Tibial artery (tissue), 4 donors: ENCODE measurements around the gene RCC1.
"Not testable (repeated sequence)": the region's sequence is repeated elsewhere in the genome, so short reads cannot be mapped to it uniquely, and the experiment has no call there.

Experiments used
- DNase-seq, 2 donors: peaks; one replicate each; pipeline ENCODE4 v3.0.0-alpha.2; 2019
- H3K27ac ChIP-seq, 2 donors: fragments of 200-600 bp; sonication (generic) in 1 of 2; 1 replicate in 1 of 2; 2 replicates in 1 of 2; pipeline ENCODE4 v1.5.1; 2018 to 2019; ENCODE audit warnings: mild to moderate bottlenecking in 1 of 2
- H3K27me3 ChIP-seq, 2 donors: fragments of 200-600 bp; sonication (generic) in 1 of 2; one replicate each; pipeline versions ENCODE4 v1.5.1 to v1.6.0; 2016 to 2019
- H3K36me3 ChIP-seq, 3 donors: fragments of 200-600 bp; sonication (generic) in 2 of 3; one replicate each; pipeline ENCODE4 v1.5.1; 2016 to 2019; ENCODE audit warnings: mild to moderate bottlenecking in 2 of 3
- H3K4me1 ChIP-seq, 4 donors: fragments of 200-600 bp; sonication (generic) in 2 of 4; 1 replicate in 3 of 4; 2 replicates in 1 of 4; pipeline ENCODE4 v1.5.1; 2016 to 2019
- H3K4me3 ChIP-seq, 2 donors: fragments of 200-600 bp; sonication (generic) in 1 of 2; 1 replicate in 1 of 2; 2 replicates in 1 of 2; pipeline ENCODE4 v1.5.1; 2018 to 2019; ENCODE audit warnings: mild to moderate bottlenecking in 2 of 2
- H3K9me3 ChIP-seq, 3 donors: fragments of 200-600 bp; sonication (generic) in 1 of 3; one replicate each; pipeline ENCODE4 v1.5.1; 2016 to 2019
- CTCF ChIP-seq, 2 experiments: fragments of 200-600 bp in 1 of 2; fragments of 450-650 bp in 1 of 2; IDR thresholded peaks; one replicate each; pipeline ENCODE4 v1.5.1; 2017 to 2019; ENCODE audit warnings: antibody characterized with exemption in 2 of 2, mild to moderate bottlenecking in 1 of 2, moderate library complexity in 1 of 2
- intact Hi-C: fragments of 100-400 bp; cut with DNase I; formaldehyde crosslinking; loops from one replicate; pipeline ENCODE4 v1.15.0; 2023; ENCODE audit warnings: low total_unique reads

RCC1 gene

GRCh38 chr1:28538286-28538685 is 32.4 kb downstream of the RCC1 start:
- no peak for DNase-seq
- intact Hi-C loops = no loop called here
- H3K27ac ChIP-seq = no peak overlapping the region

GRCh38 chr1:28540651-28541050 is 34.8 kb downstream of the RCC1 start:
- no peak for DNase-seq
- intact Hi-C loops = no loop called here
- H3K9me3 ChIP-seq = no peaks in the 10 kb centered on the region
- no peak for TF ChIP-seq CTCF (IDR thresholded peaks at IDR 0.05)
- no peaks in the 10 kb centered on the region for H3K4me1 ChIP-seq
- peaks cover 0 to 25% (median 0%) of the 10 kb centered on the region in 3 donors for H3K36me3 ChIP-seq
- H3K27me3 ChIP-seq = no peaks in the 10 kb centered on the region
- no peak overlapping the region for H3K4me3 ChIP-seq
- H3K27ac ChIP-seq = no peak overlapping the region

More at GRCh38 chr1:28538286-28538685, 32.4 kb downstream of the RCC1 start:
- no peaks in the 10 kb centered on the region for H3K27me3 ChIP-seq
- H3K36me3 ChIP-seq = peaks cover 0 to 34% (median 0%) of the 10 kb centered on the region in 3 donors
- no peak for TF ChIP-seq CTCF (IDR thresholded peaks at IDR 0.05)
- H3K4me3 ChIP-seq = no peak overlapping the region
- H3K9me3 ChIP-seq = no peaks in the 10 kb centered on the region
- H3K4me1 ChIP-seq = no peaks in the 10 kb centered on the region

DNA sequence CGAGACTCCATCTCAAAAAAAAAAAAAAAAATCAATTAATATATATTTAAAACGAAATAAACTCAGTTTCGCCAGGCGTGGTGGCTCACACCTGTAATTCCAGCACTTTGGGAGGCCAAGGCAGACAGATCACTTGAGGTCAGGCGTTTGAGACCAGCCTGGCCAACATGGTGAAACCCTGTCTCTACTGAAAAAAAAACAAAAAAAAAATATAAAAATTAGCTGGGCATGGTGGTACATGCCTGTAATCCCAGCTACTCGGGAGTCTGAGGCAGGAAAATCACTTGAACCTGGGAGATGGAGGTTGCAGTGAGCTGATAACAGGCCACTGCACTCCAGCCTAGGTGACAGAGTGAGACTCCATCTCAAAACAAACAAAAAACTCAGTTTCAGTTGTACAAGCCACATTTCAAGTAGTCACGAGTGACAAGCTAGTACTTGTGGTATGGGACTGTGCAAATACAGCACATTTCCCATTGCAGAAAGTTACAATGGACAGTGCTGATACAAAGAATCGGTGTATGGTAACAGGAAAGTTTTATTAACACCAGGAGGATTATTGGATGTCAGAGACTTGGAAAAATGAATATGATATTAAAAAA is 35.7 kb downstream of the RCC1 start:
- H3K36me3 ChIP-seq = peaks cover 0 to 16% (median 0%) of the 10 kb centered on the region in 3 donors
- H3K4me3 ChIP-seq, H3K27me3 ChIP-seq, H3K9me3 ChIP-seq, intact Hi-C loops, H3K27ac ChIP-seq, DNase-seq, H3K4me1 ChIP-seq: not testable (repeated sequence)

DNA sequence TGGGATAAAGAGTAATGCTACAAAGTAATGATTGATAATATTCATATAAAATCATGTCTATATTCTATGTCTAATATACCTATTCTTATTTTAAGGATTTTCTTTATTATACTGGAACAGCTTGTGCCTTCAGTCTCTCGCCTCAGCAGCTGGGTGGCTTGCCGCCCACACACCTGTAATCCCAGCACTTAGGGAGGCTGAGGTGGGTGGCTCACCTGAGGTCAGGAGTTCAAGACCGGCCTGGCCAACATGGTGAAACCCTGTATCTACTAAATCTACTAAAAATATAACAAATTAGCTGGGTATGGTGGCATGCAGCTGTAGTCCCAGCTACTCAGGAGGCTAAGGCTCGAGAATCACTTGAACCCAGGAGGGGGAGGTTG is 39.4 kb downstream of the RCC1 start:
- intact Hi-C loops = no loop called here
- Histone ChIP-seq H3K9me3 (no peaks in the 10 kb centered on the region), H3K27me3 (no peaks in the 10 kb centered on the region), H3K4me3 (no peak overlapping the region), H3K4me1 (no peaks in the 10 kb centered on the region), H3K27ac (no peak overlapping the region), H3K36me3 (no peaks in the 10 kb centered on the region)
- DNase-seq = no peak
- no peak for TF ChIP-seq CTCF (IDR thresholded peaks at IDR 0.05)

DNA sequence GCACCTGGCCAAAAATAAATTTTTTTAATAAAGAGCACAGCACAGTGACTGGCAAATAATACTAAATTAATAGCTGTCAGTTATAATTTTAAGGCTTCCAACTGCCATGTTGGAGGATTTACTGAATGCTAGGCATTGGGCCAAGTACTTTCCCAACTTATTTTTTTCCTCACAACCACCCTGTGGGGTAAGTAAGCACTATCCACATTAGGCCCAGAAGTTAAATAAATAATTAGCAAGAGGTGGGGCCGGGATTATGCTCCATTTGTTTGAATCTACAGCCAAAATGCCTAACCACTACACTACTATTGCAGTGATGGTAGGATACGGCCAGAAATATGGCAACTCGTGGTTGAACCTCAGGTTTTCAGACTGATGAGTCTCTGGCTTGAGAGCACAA is 42.5 kb downstream of the RCC1 start:
- Histone ChIP-seq H3K4me3 (no peak overlapping the region), H3K4me1 (peaks cover 0 to 7% (median 0%) of the 10 kb centered on the region in 4 donors), H3K27ac (no peak overlapping the region), H3K36me3 (no peaks in the 10 kb centered on the region), H3K9me3 (no peaks in the 10 kb centered on the region), H3K27me3 (no peaks in the 10 kb centered on the region)
- TF ChIP-seq CTCF (IDR thresholded peaks at IDR 0.05) = no peak
- no peak for DNase-seq
- intact Hi-C loops = no loop called here

DNA sequence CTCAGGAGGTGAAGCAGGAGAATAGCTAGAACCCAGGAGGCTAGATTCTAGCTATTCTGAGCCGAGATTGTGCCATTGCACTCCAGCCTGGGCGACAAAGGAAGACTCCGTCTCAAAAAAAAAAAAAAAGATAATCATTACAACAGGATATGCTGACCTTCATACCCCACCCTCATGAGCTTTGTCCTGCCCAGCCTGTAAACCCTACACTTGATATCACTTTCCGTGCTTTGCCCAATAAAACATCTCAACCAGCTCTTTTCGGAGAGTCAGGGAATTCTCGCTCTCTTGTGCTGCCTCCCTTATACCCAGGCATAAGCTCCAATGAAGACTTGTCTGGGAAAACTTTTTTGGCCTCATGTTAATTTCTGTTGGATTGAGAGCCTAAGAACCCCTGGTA is 45.5 kb downstream of the RCC1 start:
- Histone ChIP-seq H3K4me1 (peaks cover 0 to 18% (median 7%) of the 10 kb centered on the region in 4 donors), H3K27ac (no peak overlapping the region), H3K36me3 (peaks cover 5 to 15% (median 8%) of the 10 kb centered on the region in 3 donors), H3K9me3 (no peaks in the 10 kb centered on the region), H3K27me3 (no peaks in the 10 kb centered on the region), H3K4me3 (no peak overlapping the region)
- DNase-seq = no peak
- TF ChIP-seq CTCF (IDR thresholded peaks at IDR 0.05) = no peak
- intact Hi-C loops = loop anchor here (5.0 kb wide), 1 partner anchor 34 kb away; no protein-coding TSS in a partner anchor
